ENCODE results near the gene CHRNA4. TPM values are rescaled to one million over a fixed set of nuclear protein-coding genes. Genes with fewer than 3 reads are reported as not detected.

CHRNA4 gene
- total and polyA plus RNA-seq, 2 donors (not counting 3 experiments of a cell fraction or from before 2014, with no cell fraction given), result not detected

- Histone ChIP-seq H3K27ac (ENCODE audit: insufficient read depth, low read depth, low read length) (no peak overlapping the region), H3K36me3 (ENCODE audit: control insufficient read depth in 2 of 2, extremely low read depth in 1 of 2, insufficient read depth in 2 of 2, low read length in 2 of 2) (no peaks in the 10 kb centered on the region), H3K79me2 (ENCODE audit: control insufficient read depth, insufficient read depth, low read length) (no peaks in the 10 kb centered on the region), H3K27me3 (ENCODE audit: control insufficient read depth in 2 of 2, insufficient read depth in 2 of 2, low read length in 2 of 2) (peaks cover 0 to 4% of the 10 kb centered on the region in 2 experiments), H4K20me1 (replicated peaks; ENCODE audit: control insufficient read depth, extremely low read depth, insufficient read depth, low read length) (no peaks in the 10 kb centered on the region), H3K4me2 (ENCODE audit: insufficient read depth, low read length) (no peak overlapping the region), H3K4me3 (replicated peaks in 1 of 3; ENCODE audit: insufficient read depth in 1 of 3, low read depth in 1 of 3, low read length in 3 of 3) (no peak overlapping the region), H3K4me1 (ENCODE audit: control insufficient read depth, extremely low read depth, insufficient read depth, low read length) (no peaks in the 10 kb centered on the region), H3K9me1 (replicated peaks; ENCODE audit: control insufficient read depth, extremely low read depth, insufficient read depth, low read length) (no peaks in the 10 kb centered on the region), H3K9ac (replicated peaks; ENCODE audit: extremely low read depth, insufficient read depth, low read length) (no peak overlapping the region), H3K9me3 (replicated peaks; ENCODE audit: control insufficient read depth, insufficient read depth, low read length) (no peaks in the 10 kb centered on the region), H2AFZ (ENCODE audit: low read depth, low read length) (no peak overlapping the region)
- intact Hi-C loops (cut with micrococcal nuclease) (no loop called here), dilution Hi-C loops (cut with MboI; ENCODE audit: extremely low pct_ligation_motif_present, low sequenced_read_pairs) (no loop called here)
- FAIRE-seq, result no peak
- POLR2A ChIA-PET, result no interaction called here
- no TSS peak for BruUV-seq (replicated peaks)
- TF ChIP-seq GATA2 (IDR thresholded peaks at IDR 0.05; ENCODE audit: insufficient read depth, insufficient read length, low read depth, low read length) (no peak), EZH2 (IDR thresholded peaks at IDR 0.05; ENCODE audit: borderline replicate concordance, low read depth, low read length, severe bottlenecking) (no peak), MYC (IDR thresholded peaks at IDR 0.05; ENCODE audit: low read depth, low read length) (no peak), MAX (IDR thresholded peaks at IDR 0.05; ENCODE audit: insufficient read depth, insufficient read length) (no peak), POLR2AphosphoS5 (IDR thresholded peaks at IDR 0.05; ENCODE audit: insufficient read depth, low read depth, low read length) (no peak), JUN (IDR thresholded peaks at IDR 0.05; ENCODE audit: borderline replicate concordance, insufficient read depth, insufficient read length, low read depth) (no peak), FOS (IDR thresholded peaks at IDR 0.05; ENCODE audit: borderline replicate concordance, insufficient read depth, low read length) (no peak), POLR2A (IDR thresholded peaks at IDR 0.05; ENCODE audit: low read depth, low read length) (no peak), CTCF (IDR thresholded peaks at IDR 0.05; ENCODE audit: extremely low read depth in 1 of 2, insufficient read depth in 1 of 2, low read depth in 1 of 2, low read length in 2 of 2) (no peak)
- CTCF ChIA-PET, result interaction anchor here (2.2 kb wide), 1 partner anchor 13 kb away, joined by 9 read pairs; no protein-coding TSS in a partner anchor
- DNase-seq (ENCODE audit: low read depth, low spot score), result no peak
Observed at GRCh38 chr20:63322933-63323273, 38.2 kb downstream of the CHRNA4 start.

Measured in endothelial cell of umbilical vein (primary cell).